DND-41 (cell line): Measurements from ENCODE around the gene DEAF1.

Experiments used
- EZH2 ChIP-seq: IDR thresholded peaks from 3 replicates; pipeline ENCODE4 v1.6.1; 2012; ENCODE audit warnings: borderline replicate concordance, low read depth, mild to moderate bottlenecking, moderate library complexity, low read length, inconsistent platforms; ENCODE audit not compliant: severe bottlenecking
- TF ChIP-seq, protein P1 (sequence below): IDR thresholded peaks from 2 replicates; pipeline ENCODE4 v1.5.1; 2012; ENCODE audit warnings: borderline replicate concordance, low read length, moderate library complexity, mild to moderate bottlenecking; ENCODE audit not compliant: poor library complexity, severe bottlenecking; ENCODE audit errors: extremely low read depth

GRCh38 chr11:726278-727220 lies 31.5 kb upstream of the DEAF1 start:
- TF ChIP-seq, protein P1, sequence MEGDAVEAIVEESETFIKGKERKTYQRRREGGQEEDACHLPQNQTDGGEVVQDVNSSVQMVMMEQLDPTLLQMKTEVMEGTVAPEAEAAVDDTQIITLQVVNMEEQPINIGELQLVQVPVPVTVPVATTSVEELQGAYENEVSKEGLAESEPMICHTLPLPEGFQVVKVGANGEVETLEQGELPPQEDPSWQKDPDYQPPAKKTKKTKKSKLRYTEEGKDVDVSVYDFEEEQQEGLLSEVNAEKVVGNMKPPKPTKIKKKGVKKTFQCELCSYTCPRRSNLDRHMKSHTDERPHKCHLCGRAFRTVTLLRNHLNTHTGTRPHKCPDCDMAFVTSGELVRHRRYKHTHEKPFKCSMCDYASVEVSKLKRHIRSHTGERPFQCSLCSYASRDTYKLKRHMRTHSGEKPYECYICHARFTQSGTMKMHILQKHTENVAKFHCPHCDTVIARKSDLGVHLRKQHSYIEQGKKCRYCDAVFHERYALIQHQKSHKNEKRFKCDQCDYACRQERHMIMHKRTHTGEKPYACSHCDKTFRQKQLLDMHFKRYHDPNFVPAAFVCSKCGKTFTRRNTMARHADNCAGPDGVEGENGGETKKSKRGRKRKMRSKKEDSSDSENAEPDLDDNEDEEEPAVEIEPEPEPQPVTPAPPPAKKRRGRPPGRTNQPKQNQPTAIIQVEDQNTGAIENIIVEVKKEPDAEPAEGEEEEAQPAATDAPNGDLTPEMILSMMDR = no peak
- no peak for TF ChIP-seq EZH2
